Vagina (tissue), 2 donors: ENCODE measurements around the gene UNC45A. TPM values are rescaled to one million over a fixed set of nuclear protein-coding genes. Genes with fewer than 3 reads are reported as not detected.

Experiments used
- DNase-seq, 2 donors: peaks; one replicate each; pipeline ENCODE4 v3.0.0-alpha.2; 2017; ENCODE audit errors: extremely low spot score in 2 of 2
- H3K27ac ChIP-seq: fragments of 200-600 bp; sonication (generic); one replicate; pipeline ENCODE4 v1.5.1; 2019
- H3K27me3 ChIP-seq: fragments of 200-600 bp; sonication (generic); one replicate; pipeline ENCODE4 v1.5.1; 2019
- H3K36me3 ChIP-seq, 2 donors: fragments of 200-600 bp; sonication (generic); one replicate each; pipeline ENCODE4 v1.5.1; 2017 to 2019
- H3K4me1 ChIP-seq: fragments of 200-600 bp; sonication (generic); one replicate; pipeline ENCODE4 v1.5.1; 2019
- H3K4me3 ChIP-seq, 2 donors: fragments of 200-600 bp; sonication (generic); 1 replicate in 1 of 2; 2 replicates in 1 of 2; pipeline ENCODE4 v1.5.1; 2016 to 2019
- H3K9me3 ChIP-seq: fragments of 200-600 bp; sonication (generic); one replicate; pipeline ENCODE4 v1.5.1; 2019
- CTCF ChIP-seq, 3 experiments: fragments of 450-650 bp in 2 of 3; fragments of 200-600 bp in 1 of 3; sonication (generic) in 1 of 3; IDR thresholded peaks; one replicate each; pipeline ENCODE4 v1.5.1; 2017 to 2019; ENCODE audit warnings: antibody characterized with exemption in 3 of 3, mild to moderate bottlenecking in 2 of 3, moderate library complexity in 2 of 3
- POLR2A ChIP-seq, 2 donors: fragments of 450-650 bp; IDR thresholded peaks; one replicate each; pipeline ENCODE4 v1.6.1; 2017; ENCODE audit warnings: antibody characterized with exemption in 2 of 2, mild to moderate bottlenecking in 2 of 2, moderate library complexity in 2 of 2
- POLR2AphosphoS5 ChIP-seq, 2 donors: sonication (generic); formaldehyde crosslinking; IDR thresholded peaks; one replicate each; pipeline ENCODE4 v1.9.0; 2017; ENCODE audit warnings: antibody characterized with exemption in 2 of 2, mild to moderate bottlenecking in 2 of 2, low read depth in 1 of 2; ENCODE audit not compliant: insufficient read depth in 1 of 2
- intact Hi-C: fragments of 100-400 bp; cut with DNase I; formaldehyde crosslinking; loops from one replicate; pipeline ENCODE4 v1.15.1; 2023
- total RNA-seq: library from RNA; depleted of rRNA; stranded (reverse); fragments of >200 nt; gene quantifications from one replicate; pipeline ENCODE4 v1.2.3, GENCODE V29; 2016

UNC45A gene
- total RNA-seq, 1 donor from 2014 or later = 62.1 TPM

DNA sequence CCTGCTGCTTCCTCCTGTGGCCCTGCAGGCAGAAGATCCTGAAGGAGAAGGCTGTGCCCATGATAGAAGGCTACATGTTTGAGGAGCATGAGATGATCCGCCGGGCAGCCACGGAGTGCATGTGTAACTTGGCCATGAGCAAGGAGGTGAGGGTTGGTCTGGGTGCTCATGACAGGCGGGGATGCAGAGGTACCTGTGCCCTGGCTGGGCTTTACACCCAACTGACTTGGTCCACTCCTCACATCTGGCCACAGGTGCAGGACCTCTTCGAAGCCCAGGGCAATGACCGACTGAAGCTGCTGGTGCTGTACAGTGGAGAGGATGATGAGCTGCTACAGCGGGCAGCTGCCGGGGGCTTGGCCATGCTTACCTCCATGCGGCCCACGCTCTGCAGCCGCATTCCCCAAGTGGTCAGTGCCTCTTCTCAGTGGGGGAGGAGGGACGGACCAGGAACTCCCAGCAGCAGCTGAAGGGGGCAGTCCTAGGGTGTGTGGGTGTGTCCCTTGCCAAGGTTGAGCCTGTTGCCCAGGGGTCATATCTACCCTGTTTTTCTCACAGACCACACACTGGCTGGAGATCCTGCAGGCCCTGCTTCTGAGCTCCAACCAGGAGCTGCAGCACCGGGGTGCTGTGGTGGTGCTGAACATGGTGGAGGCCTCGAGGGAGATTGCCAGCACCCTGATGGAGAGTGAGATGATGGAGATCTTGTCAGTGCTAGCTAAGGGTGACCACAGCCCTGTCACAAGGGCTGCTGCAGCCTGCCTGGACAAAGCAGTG, 18.0 kb downstream of the UNC45A start:
- Histone ChIP-seq H3K4me1 (peaks cover 27% of the 10 kb centered on the region), H3K9me3 (no peaks in the 10 kb centered on the region), H3K27me3 (no peaks in the 10 kb centered on the region), H3K4me3 (no peak overlapping the region), H3K36me3 (peaks cover 0 to 48% of the 10 kb centered on the region in 2 donors), H3K27ac (no peak overlapping the region)
- intact Hi-C loops = no loop called here
- TF ChIP-seq CTCF (IDR thresholded peaks at IDR 0.05) = no peak
- no peak for TF ChIP-seq POLR2AphosphoS5 (IDR thresholded peaks at IDR 0.05; ENCODE audit: insufficient read depth in 1 of 2, low read depth in 1 of 2)
- TF ChIP-seq POLR2A (IDR thresholded peaks at IDR 0.05) = no peak
- no peak for DNase-seq

- intact Hi-C loops = no loop called here
- peaks cover 27% of the 10 kb centered on the region for H3K4me1 ChIP-seq
- H3K27ac ChIP-seq = no peak overlapping the region
- H3K27me3 ChIP-seq = no peaks in the 10 kb centered on the region
- H3K36me3 ChIP-seq = peaks cover 0 to 41% of the 10 kb centered on the region in 2 donors
- TF ChIP-seq POLR2A (IDR thresholded peaks at IDR 0.05) = no peak
- TF ChIP-seq POLR2AphosphoS5 (IDR thresholded peaks at IDR 0.05; ENCODE audit: insufficient read depth in 1 of 2, low read depth in 1 of 2) = no peak
- TF ChIP-seq CTCF (IDR thresholded peaks at IDR 0.05) = no peak
- peak overlapping the region; percentile 85 to 95 for H3K4me3 ChIP-seq
- no peak for DNase-seq
- H3K9me3 ChIP-seq = no peaks in the 10 kb centered on the region
Observed at GRCh38 chr15:90953947-90954711, 19.0 kb downstream of the UNC45A start.

GRCh38 chr15:90954712-90955623, 19.9 kb downstream of the UNC45A start, which contains the start of gene RCCD1:
TSS of gene RCCD1 (plus strand) at chr15:90954884. CDS start at chr15:90956735, 1,851 bp downstream.
- Histone ChIP-seq H3K4me1 (peaks cover 27% of the 10 kb centered on the region), H3K27ac (peak within 1 kb of the TSS; percentile 81), H3K27me3 (no peaks in the 10 kb centered on the region), H3K36me3 (peaks cover 0 to 33% of the 10 kb centered on the region in 2 donors), H3K4me3 (peak within 1 kb of the TSS; percentile 85 to 95), H3K9me3 (no peaks in the 10 kb centered on the region)
- DNase-seq = peak in 1 of 2 donors; percentile 97
- TF ChIP-seq POLR2AphosphoS5 (IDR thresholded peaks at IDR 0.05; ENCODE audit: insufficient read depth in 1 of 2, low read depth in 1 of 2) (peak; percentile 49 to 93), CTCF (IDR thresholded peaks at IDR 0.05) (no peak), POLR2A (IDR thresholded peaks at IDR 0.05) (peak in 1 of 2 donors; percentile 31)
- intact Hi-C loops = no loop called here

- no peaks in the 10 kb centered on the region for H3K27me3 ChIP-seq
- peaks cover 0 to 27% of the 10 kb centered on the region in 2 donors for H3K36me3 ChIP-seq
- H3K4me1 ChIP-seq = peaks cover 27% of the 10 kb centered on the region
- H3K27ac ChIP-seq = no peak overlapping the region
- TF ChIP-seq CTCF (IDR thresholded peaks at IDR 0.05) (no peak), POLR2A (IDR thresholded peaks at IDR 0.05) (no peak), POLR2AphosphoS5 (IDR thresholded peaks at IDR 0.05; ENCODE audit: insufficient read depth in 1 of 2, low read depth in 1 of 2) (no peak)
- peak overlapping the region; percentile 85 to 95 for H3K4me3 ChIP-seq
- no peak for DNase-seq
- intact Hi-C loops = no loop called here
- no peaks in the 10 kb centered on the region for H3K9me3 ChIP-seq
Observed at GRCh38 chr15:90955624-90956273, 20.7 kb downstream of the UNC45A start.
